Small intestine (tissue), 7 donors: ENCODE results near the gene FAM98C. TPM values are rescaled to one million over a fixed set of nuclear protein-coding genes. Genes with fewer than 3 reads are reported as not detected.

ENCODE experiments used
- DNase-seq, 2 donors: peaks; one replicate each; pipeline versions ENCODE4 v3.0.0 to v3.0.0-alpha.2; 2013
- FAIRE-seq: peaks from 2 replicates; lab custom pipeline; 2012; peaks lifted over from hg19 to GRCh38; lab: Jason Lieb, UNC
- H3K27ac ChIP-seq, 3 donors: one replicate each; pipeline ENCODE4 v1.5.1; 2013; ENCODE audit warnings: low read length in 2 of 3, mild to moderate bottlenecking in 2 of 3, control low read depth in 1 of 3, inconsistent platforms in 1 of 3, low read depth in 1 of 3, moderate library complexity in 1 of 3
- H3K27me3 ChIP-seq, 3 donors: one replicate each; pipeline ENCODE4 v1.6.1; 2013; ENCODE audit warnings: low read length in 3 of 3, inconsistent platforms in 1 of 3; ENCODE audit not compliant: control insufficient read depth in 3 of 3, insufficient read depth in 3 of 3
- H3K36me3 ChIP-seq, 3 donors: one replicate each; pipeline ENCODE4 v1.6.1; 2013; ENCODE audit warnings: low read length in 3 of 3, inconsistent platforms in 1 of 3, low read depth in 1 of 3, mild to moderate bottlenecking in 1 of 3, moderate library complexity in 1 of 3; ENCODE audit not compliant: control insufficient read depth in 3 of 3, insufficient read depth in 2 of 3
- H3K4me1 ChIP-seq, 3 donors: one replicate each; pipeline ENCODE4 v1.6.1; 2013; ENCODE audit warnings: low read length in 2 of 3, inconsistent platforms in 1 of 3, low read depth in 1 of 3, mild to moderate bottlenecking in 1 of 3, moderate library complexity in 1 of 3; ENCODE audit not compliant: control insufficient read depth in 3 of 3, insufficient read depth in 2 of 3
- H3K4me3 ChIP-seq, 3 donors: one replicate each; pipeline ENCODE4 v1.5.1; 2013; ENCODE audit warnings: low read length in 3 of 3, control low read depth in 1 of 3, inconsistent platforms in 1 of 3, low read depth in 1 of 3, mild to moderate bottlenecking in 1 of 3, moderate library complexity in 1 of 3
- H3K9me3 ChIP-seq, 2 donors: one replicate each; pipeline ENCODE4 v1.6.1; 2013; ENCODE audit warnings: low read depth in 1 of 2, low read length in 1 of 2; ENCODE audit not compliant: control insufficient read depth in 2 of 2, insufficient read depth in 1 of 2
- WGBS, 3 donors: extraction: QIAGEN DNeasy Blood & Tissue Kit; methylation state at CpG; one replicate each; pipeline ENCODE4 v1.1.7; 2013; 5-methylcytosine and 5-hydroxymethylcytosine counted together
- polyA plus RNA-seq, 4 donors: library from polyadenylated mRNA; stranded (reverse) in 3 of 4; unstranded in 1 of 4; fragments of 200-250 nt in 3 of 4; fragments of 120-200 nt in 1 of 4; gene quantifications; one replicate each; pipeline versions ENCODE4 v1.2.1 to v1.2.3, GENCODE V29; 2013
- donor health status: healthy with polysubstance abuse.
- donor health status: control.
- donor health status: control.
- donor health status: Bipolar disorder and iron deficiency.
- donor health status: healthy.

The FAM98C gene
- polyA plus RNA-seq, 4 donors = 23.6 to 47.2 (median 38.6) TPM

- H3K36me3 ChIP-seq = no peaks in the 10 kb centered on the region
- no peaks in the 10 kb centered on the region for H3K9me3 ChIP-seq
- no peak overlapping the region for H3K27ac ChIP-seq
- DNase-seq = peak; percentile 53 to 72
- H3K4me3 ChIP-seq = peak overlapping the region in 2 of 3 donors; percentile 26 to 27
- FAIRE-seq = no peak
- WGBS, 3 donors = 6 to 10% (median 9%) methylated on average over 45 to 49 of the region's 49 CpGs
- peaks cover 0 to 11% (median 0%) of the 10 kb centered on the region in 3 donors for H3K27me3 ChIP-seq
- peaks cover 0 to 11% (median 3%) of the 10 kb centered on the region in 3 donors for H3K4me1 ChIP-seq
Observed at GRCh38 chr19:38417544-38418506, 14.9 kb downstream of the FAM98C start.

GRCh38 chr19:38420935-38421334 lies 18.0 kb downstream of the FAM98C start:
- H3K4me1 ChIP-seq = peaks cover 0 to 11% (median 3%) of the 10 kb centered on the region in 3 donors
- WGBS, 3 donors = 59 to 85% (median 73%) methylated on average over 9 of the region's 9 CpGs
- no peaks in the 10 kb centered on the region for H3K9me3 ChIP-seq
- FAIRE-seq (no peak), DNase-seq (no peak)
- no peak overlapping the region for H3K27ac ChIP-seq
- H3K4me3 ChIP-seq = no peak overlapping the region
- H3K36me3 ChIP-seq = no peaks in the 10 kb centered on the region
- peaks cover 0 to 12% (median 0%) of the 10 kb centered on the region in 3 donors for H3K27me3 ChIP-seq

GRCh38 chr19:38421856-38422255 lies 19.0 kb downstream of the FAM98C start:
- WGBS, 3 donors = 74 to 81% (median 77%) methylated on average over 14 of the region's 14 CpGs
- H3K27me3 ChIP-seq = peaks cover 0 to 14% (median 0%) of the 10 kb centered on the region in 3 donors
- no peak for FAIRE-seq

DNA sequence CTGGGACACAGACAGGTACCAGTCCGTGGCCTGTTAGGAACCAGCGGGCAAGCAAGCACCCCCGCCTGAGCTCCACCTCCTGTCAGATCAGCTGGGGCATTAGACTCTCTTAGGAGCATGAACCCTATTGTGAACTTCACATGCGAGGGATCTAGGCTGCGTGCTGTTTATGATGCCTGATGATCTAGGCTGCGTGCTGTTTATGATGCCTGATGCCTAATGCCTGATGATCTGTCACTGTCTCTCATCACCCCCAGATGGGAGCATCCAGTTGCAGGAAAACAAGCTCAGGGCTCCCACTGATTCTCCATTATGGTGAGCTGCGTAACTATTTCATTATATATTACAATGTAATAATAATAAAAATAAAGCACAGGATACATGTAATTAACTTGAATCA lies 19.5 kb downstream of the FAM98C start:
- H3K9me3 ChIP-seq = no peaks in the 10 kb centered on the region
- peaks cover 0 to 11% (median 3%) of the 10 kb centered on the region in 3 donors for H3K4me1 ChIP-seq
- no peak overlapping the region for H3K4me3 ChIP-seq
- H3K36me3 ChIP-seq = no peaks in the 10 kb centered on the region
- 59 to 80% (median 78%) methylated on average over 7 of the region's 7 CpGs for WGBS, 3 donors
- peaks cover 0 to 14% (median 0%) of the 10 kb centered on the region in 3 donors for H3K27me3 ChIP-seq
- no peak overlapping the region for H3K27ac ChIP-seq
- DNase-seq (no peak), FAIRE-seq (no peak)

More at GRCh38 chr19:38421856-38422255, 19.0 kb downstream of the FAM98C start:
- H3K4me1 ChIP-seq = peaks cover 0 to 11% (median 3%) of the 10 kb centered on the region in 3 donors
- no peak for DNase-seq
- H3K27ac ChIP-seq = no peak overlapping the region
- H3K9me3 ChIP-seq = no peaks in the 10 kb centered on the region
- H3K4me3 ChIP-seq = no peak overlapping the region
- H3K36me3 ChIP-seq = no peaks in the 10 kb centered on the region

GRCh38 chr19:38424272-38424671 lies 21.4 kb downstream of the FAM98C start:
- Histone ChIP-seq H3K27ac (no peak overlapping the region), H3K36me3 (no peaks in the 10 kb centered on the region), H3K4me1 (no peaks in the 10 kb centered on the region), H3K4me3 (no peak overlapping the region), H3K27me3 (peaks cover 0 to 18% (median 0%) of the 10 kb centered on the region in 3 donors), H3K9me3 (no peaks in the 10 kb centered on the region)
- FAIRE-seq (no peak), DNase-seq (no peak)
- 42 to 80% (median 54%) methylated on average over 3 to 5 of the region's 5 CpGs for WGBS, 3 donors

- Histone ChIP-seq H3K27ac (no peak overlapping the region), H3K27me3 (peaks cover 0 to 18% (median 0%) of the 10 kb centered on the region in 3 donors), H3K4me3 (no peak overlapping the region), H3K4me1 (no peaks in the 10 kb centered on the region), H3K36me3 (no peaks in the 10 kb centered on the region), H3K9me3 (no peaks in the 10 kb centered on the region)
- WGBS, 3 donors = 71 to 77% (median 75%) methylated on average over 7 of the region's 7 CpGs
- FAIRE-seq = no peak
- DNase-seq = no peak
Observed at GRCh38 chr19:38425222-38425809, 22.4 kb downstream of the FAM98C start.

DNA sequence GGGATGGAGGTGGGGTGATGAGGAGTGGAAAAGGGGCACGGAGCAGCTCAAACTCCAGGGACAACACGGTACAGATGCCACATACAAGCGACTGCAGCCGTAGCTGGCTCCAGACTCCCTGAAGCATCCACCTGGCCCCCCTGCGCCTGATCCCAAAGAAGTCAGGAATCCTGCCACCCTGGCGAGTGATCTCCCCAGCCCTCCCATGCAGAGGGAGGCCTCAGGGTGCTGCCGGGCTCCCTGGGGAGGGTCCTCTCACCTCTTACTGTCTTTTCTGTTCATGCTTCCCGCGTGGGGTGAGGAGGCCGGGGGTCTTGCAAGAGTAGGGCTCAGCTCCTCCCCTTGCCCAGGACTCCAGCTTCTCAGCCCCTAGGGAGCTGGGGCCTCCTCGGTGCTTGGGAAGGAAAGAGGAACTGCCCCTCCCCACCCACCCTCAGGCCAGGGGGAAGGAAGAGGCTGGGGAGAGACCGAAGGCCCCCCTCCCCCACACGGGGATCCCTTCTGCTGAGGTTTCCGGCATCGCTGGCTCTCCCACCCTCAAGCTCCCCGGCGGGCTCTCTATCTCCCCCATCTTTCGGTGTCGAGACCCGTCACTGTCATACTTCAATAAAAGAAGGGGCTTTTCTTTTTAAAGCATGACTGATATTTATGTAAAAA lies 23.0 kb downstream of the FAM98C start, which contains the start of gene RASGRP4:
TSS of gene RASGRP4 (minus strand) at position 410 of the 657 bp plus-strand sequence. CDS start at position 282, 128 bp downstream.
- no peak within 1 kb of the TSS for H3K4me3 ChIP-seq
- DNase-seq (no peak), FAIRE-seq (no peak)
- H3K9me3 ChIP-seq = no peaks in the 10 kb centered on the region
- no peaks in the 10 kb centered on the region for H3K36me3 ChIP-seq
- no peaks in the 10 kb centered on the region for H3K4me1 ChIP-seq
- H3K27me3 ChIP-seq = peaks cover 0 to 20% (median 0%) of the 10 kb centered on the region in 3 donors
- WGBS, 3 donors = 25 to 43% (median 36%) methylated on average over 20 of the region's 20 CpGs
- H3K27ac ChIP-seq = no peak within 1 kb of the TSS
